LNCAP (cell line): ENCODE measurements around the gene UBE2Q2.

Experiments
- CTCF ChIP-seq: fragments of 450-650 bp; IDR thresholded peaks from 2 replicates; pipeline ENCODE4 v1.5.1; 2017; ENCODE audit warnings: mild to moderate bottlenecking

The UBE2Q2 gene

GRCh38 chr15:75842722-75843677 lies at the start of gene UBE2Q2:
Gene UBE2Q2, plus strand, starts transcription at chr15:75843447. Its CDS starts 220 bp downstream, at chr15:75843667.
- TF ChIP-seq CTCF: no peak

GRCh38 chr15:75796321-75796720 lies 46.9 kb upstream of the UBE2Q2 start:
- TF ChIP-seq CTCF: no peak

- TF ChIP-seq CTCF: no peak
Measured at GRCh38 chr15:75799190-75799589, 44.1 kb upstream of the UBE2Q2 start.

- peak; percentile 81 for TF ChIP-seq CTCF
Measured at GRCh38 chr15:75801859-75802593, 41.2 kb upstream of the UBE2Q2 start.

GRCh38 chr15:75808563-75808962 lies 34.7 kb upstream of the UBE2Q2 start:
- TF ChIP-seq CTCF: no peak

GRCh38 chr15:75809986-75810750 lies 33.1 kb upstream of the UBE2Q2 start:
- TF ChIP-seq CTCF: peak; percentile 55

- no peak for TF ChIP-seq CTCF
Measured at GRCh38 chr15:75810874-75811498, 32.3 kb upstream of the UBE2Q2 start.
